Large intestine (tissue), 3 donors: ENCODE results near the gene RASL11A. TPM values are rescaled to one million over a fixed set of nuclear protein-coding genes. Genes with fewer than 3 reads are reported as not detected.

Experiments
- DNase-seq, 2 donors: peaks; one replicate each; pipeline versions ENCODE4 v3.0.0 to v3.0.0-alpha.2; 2013
- H3K27ac ChIP-seq: one replicate; pipeline ENCODE4 v1.5.1; 2013; ENCODE audit warnings: low read length
- H3K27me3 ChIP-seq: 2 replicates; pipeline ENCODE4 v1.6.1; 2013; ENCODE audit warnings: low read length; ENCODE audit not compliant: control insufficient read depth, insufficient read depth
- H3K36me3 ChIP-seq: 2 replicates; pipeline ENCODE4 v1.6.1; 2013; ENCODE audit warnings: low read length; ENCODE audit not compliant: control insufficient read depth, insufficient read depth
- H3K4me1 ChIP-seq: one replicate; pipeline ENCODE4 v1.6.1; 2013; ENCODE audit warnings: low read length; ENCODE audit not compliant: control insufficient read depth, insufficient read depth
- H3K4me3 ChIP-seq: one replicate; pipeline ENCODE4 v1.5.1; 2013; ENCODE audit warnings: low read length
- H3K9me3 ChIP-seq: one replicate; pipeline ENCODE4 v1.6.1; 2013; ENCODE audit warnings: mild to moderate bottlenecking, low read depth, low read length, moderate library complexity; ENCODE audit not compliant: control insufficient read depth
- WGBS: methylation state at CpG from one replicate; pipeline ENCODE4 v1.1.5; 2013; ENCODE audit warnings: low lambda C conversion rate; ENCODE audit not compliant: insufficient coverage; 5-methylcytosine and 5-hydroxymethylcytosine counted together
- polyA plus RNA-seq: library from polyadenylated mRNA; unstranded; fragments of 120-200 nt; gene quantifications from one replicate; pipeline ENCODE4 v1.2.1, GENCODE V29; 2013

The RASL11A gene
- polyA plus RNA-seq, 1 donor = 9.0 TPM

- WGBS = no CpG with 5 or more reads among the region's 1 CpG
- Histone ChIP-seq H3K36me3 (peaks cover 2% of the 10 kb centered on the region), H3K27ac (peak overlapping the region; percentile 8), H3K4me3 (no peak overlapping the region), H3K27me3 (no peaks in the 10 kb centered on the region), H3K9me3 (no peaks in the 10 kb centered on the region), H3K4me1 (peaks cover 9% of the 10 kb centered on the region)
- no peak for DNase-seq
These were observed 6.0 kb upstream of the RASL11A start for GRCh38 chr13:27264648-27265047.

GRCh38 chr13:27266917-27267316 lies 3.7 kb upstream of the RASL11A start:
- 44% methylated on average over 2 of the region's 2 CpGs for WGBS
- Histone ChIP-seq H3K9me3 (no peaks in the 10 kb centered on the region), H3K27me3 (peaks cover 2% of the 10 kb centered on the region), H3K27ac (no peak overlapping the region), H3K4me1 (peaks cover 12% of the 10 kb centered on the region), H3K36me3 (no peaks in the 10 kb centered on the region), H3K4me3 (no peak overlapping the region)
- DNase-seq = no peak

GRCh38 chr13:27267596-27267995 lies 3.0 kb upstream of the RASL11A start:
- no peak for DNase-seq
- Histone ChIP-seq H3K27me3 (peaks cover 2% of the 10 kb centered on the region), H3K36me3 (no peaks in the 10 kb centered on the region), H3K27ac (no peak overlapping the region), H3K4me1 (peaks cover 12% of the 10 kb centered on the region), H3K4me3 (no peak overlapping the region), H3K9me3 (no peaks in the 10 kb centered on the region)
- no CpG with 5 or more reads among the region's 2 CpGs for WGBS

GRCh38 chr13:27269114-27269665 lies 1.4 kb upstream of the RASL11A start:
- no peak for DNase-seq
- no peaks in the 10 kb centered on the region for H3K9me3 ChIP-seq
- H3K27ac ChIP-seq = no peak overlapping the region
- WGBS = no CpG with 5 or more reads among the region's 2 CpGs
- H3K4me1 ChIP-seq = peaks cover 8% of the 10 kb centered on the region
- H3K4me3 ChIP-seq = no peak overlapping the region
- H3K27me3 ChIP-seq = peaks cover 2% of the 10 kb centered on the region
- no peaks in the 10 kb centered on the region for H3K36me3 ChIP-seq

DNA sequence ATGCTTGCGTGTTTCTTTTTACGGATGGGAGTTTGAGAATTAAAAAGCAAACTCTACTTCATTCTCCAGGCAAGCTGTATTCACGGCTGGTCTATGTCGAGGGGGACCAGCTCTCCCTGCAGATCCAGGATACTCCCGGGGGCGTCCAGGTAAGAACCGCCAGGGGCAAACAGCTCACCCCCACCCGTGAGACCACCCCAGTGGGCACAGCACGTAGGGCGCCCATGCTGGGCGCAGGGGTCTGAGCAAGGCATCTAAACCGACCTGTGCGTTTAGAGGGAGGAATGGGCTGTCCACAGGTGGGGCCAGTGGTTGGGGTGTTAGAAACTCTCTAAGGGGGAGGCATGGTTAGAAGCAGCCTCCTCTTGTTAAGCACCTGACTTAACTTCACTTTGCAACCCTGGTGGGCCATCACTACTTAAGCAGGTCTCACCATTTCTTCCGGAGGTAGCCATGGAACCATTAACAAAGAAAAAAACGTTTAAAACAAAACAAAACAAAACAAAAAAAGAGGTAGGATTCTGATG lies 1.0 kb downstream of the RASL11A start:
- no peak for DNase-seq
- Histone ChIP-seq H3K4me3 (peak overlapping the region; percentile 80), H3K36me3 (no peaks in the 10 kb centered on the region), H3K27me3 (peaks cover 2% of the 10 kb centered on the region), H3K4me1 (peaks cover 8% of the 10 kb centered on the region), H3K27ac (no peak overlapping the region), H3K9me3 (no peaks in the 10 kb centered on the region)
- WGBS = 96% methylated on average over 2 of the region's 15 CpGs

DNA sequence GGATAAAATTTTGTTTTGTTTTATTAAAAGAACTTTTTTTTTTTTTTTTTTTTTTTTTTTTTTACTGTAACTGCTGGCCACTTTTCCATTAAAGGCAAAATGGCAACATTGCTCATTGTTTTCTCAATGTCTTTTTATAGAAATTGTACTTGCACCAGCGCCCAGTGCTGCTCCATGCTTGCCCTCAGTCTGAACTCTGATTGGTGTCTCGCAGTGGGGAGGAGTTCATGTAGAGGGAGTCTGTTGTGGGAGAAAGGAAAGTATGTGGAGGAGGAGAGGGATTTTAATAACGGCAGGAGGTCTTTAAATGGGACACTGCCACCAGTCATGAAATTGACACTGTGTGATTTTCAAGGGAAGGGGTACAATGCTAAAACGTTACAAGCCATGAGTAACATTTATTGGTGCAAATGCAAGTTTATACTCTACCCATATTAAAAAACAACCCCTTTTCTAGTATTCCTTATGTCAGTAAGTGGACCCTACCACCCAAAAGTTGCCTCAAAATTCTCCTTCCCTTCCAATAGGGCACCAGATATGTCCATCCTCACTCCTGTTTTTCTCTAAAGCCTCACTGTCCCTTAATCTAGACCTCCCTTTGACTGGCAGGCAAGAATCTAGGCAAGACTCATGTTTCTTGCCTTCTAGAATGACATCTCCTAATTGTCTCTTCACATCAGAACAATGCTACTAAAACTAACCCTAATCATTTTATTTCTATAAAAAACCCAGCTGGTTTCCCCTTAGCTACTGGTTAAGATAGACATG lies 3.2 kb downstream of the RASL11A start:
- DNase-seq = no peak
- Histone ChIP-seq H3K27me3 (peaks cover 2% of the 10 kb centered on the region), H3K36me3 (no peaks in the 10 kb centered on the region), H3K4me3 (no peak overlapping the region), H3K27ac (no peak overlapping the region), H3K4me1 (peaks cover 4% of the 10 kb centered on the region), H3K9me3 (no peaks in the 10 kb centered on the region)
- WGBS = 83% methylated on average over 1 of the region's 4 CpGs

GRCh38 chr13:27274631-27275030 lies 4.0 kb downstream of the RASL11A start:
- DNase-seq = no peak
- Histone ChIP-seq H3K27ac (no peak overlapping the region), H3K4me3 (no peak overlapping the region), H3K36me3 (no peaks in the 10 kb centered on the region), H3K9me3 (no peaks in the 10 kb centered on the region), H3K4me1 (peaks cover 4% of the 10 kb centered on the region), H3K27me3 (peaks cover 2% of the 10 kb centered on the region)
- WGBS = no CpG with 5 or more reads among the region's 1 CpG

- H3K9me3 ChIP-seq = no peaks in the 10 kb centered on the region
- 95% methylated on average over 2 of the region's 7 CpGs for WGBS
- H3K4me1 ChIP-seq = peaks cover 4% of the 10 kb centered on the region
- no peaks in the 10 kb centered on the region for H3K36me3 ChIP-seq
- H3K27me3 ChIP-seq = peaks cover 2% of the 10 kb centered on the region
- H3K27ac ChIP-seq = no peak overlapping the region
- no peak overlapping the region for H3K4me3 ChIP-seq
- DNase-seq = no peak
These were observed 5.6 kb downstream of the RASL11A start for GRCh38 chr13:27276188-27276587.

- DNase-seq = no peak
- Histone ChIP-seq H3K4me1 (no peaks in the 10 kb centered on the region), H3K27ac (no peak overlapping the region), H3K9me3 (no peaks in the 10 kb centered on the region), H3K36me3 (no peaks in the 10 kb centered on the region), H3K4me3 (no peak overlapping the region), H3K27me3 (no peaks in the 10 kb centered on the region)
- no CpG with 5 or more reads among the region's 7 CpGs for WGBS
These were observed 8.9 kb downstream of the RASL11A start for GRCh38 chr13:27279506-27279905.

DNA sequence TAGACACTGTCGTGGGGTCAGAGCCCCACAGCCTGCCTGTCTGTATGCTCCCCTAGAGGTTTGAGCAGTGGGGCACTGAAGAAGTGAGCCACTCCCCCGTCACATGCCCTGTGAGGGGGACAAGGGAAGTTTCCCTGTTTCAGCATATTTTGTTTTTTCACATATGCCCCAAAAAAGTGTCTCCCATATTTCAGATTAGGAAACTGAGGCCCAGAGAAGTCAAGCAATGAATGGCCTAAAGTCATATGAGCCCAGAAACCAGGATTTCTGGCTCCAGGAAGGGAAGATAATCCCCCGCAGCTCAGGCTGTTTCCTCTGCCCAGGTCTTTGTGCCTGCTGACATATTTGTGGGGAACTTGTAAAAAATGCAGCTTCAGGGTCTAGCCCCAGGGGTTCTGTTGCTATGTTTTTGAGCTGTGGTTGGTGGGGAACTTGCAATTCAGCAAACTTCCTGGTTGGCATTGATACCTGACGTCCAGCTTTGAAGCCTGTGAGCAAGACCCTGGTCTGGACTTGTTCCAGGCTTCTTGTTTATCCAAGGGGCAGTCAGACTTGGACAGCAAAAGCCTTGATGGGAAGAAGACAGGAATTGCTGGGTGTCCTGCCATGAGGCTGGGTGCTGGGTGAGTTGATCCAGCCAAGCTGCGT lies 9.5 kb downstream of the RASL11A start:
- Histone ChIP-seq H3K4me1 (no peaks in the 10 kb centered on the region), H3K9me3 (no peaks in the 10 kb centered on the region), H3K4me3 (no peak overlapping the region), H3K27me3 (no peaks in the 10 kb centered on the region), H3K36me3 (no peaks in the 10 kb centered on the region), H3K27ac (no peak overlapping the region)
- WGBS = no CpG with 5 or more reads among the region's 5 CpGs
- DNase-seq = no peak
